ENCODE data around the gene NCBP1. TPM values are rescaled to one million over a fixed set of nuclear protein-coding genes. Genes with fewer than 3 reads are reported as not detected.
A peak's percentile ranks its signal among the peaks of the same experiment; 100 is the strongest.
"Not testable (repeated sequence)": the region's sequence is repeated elsewhere in the genome, so short reads cannot be mapped to it uniquely, and the experiment has no call there.

NCBP1 gene
- total RNA-seq, 2 donors from 2014 or later = 19.6 to 24.7 TPM

DNA sequence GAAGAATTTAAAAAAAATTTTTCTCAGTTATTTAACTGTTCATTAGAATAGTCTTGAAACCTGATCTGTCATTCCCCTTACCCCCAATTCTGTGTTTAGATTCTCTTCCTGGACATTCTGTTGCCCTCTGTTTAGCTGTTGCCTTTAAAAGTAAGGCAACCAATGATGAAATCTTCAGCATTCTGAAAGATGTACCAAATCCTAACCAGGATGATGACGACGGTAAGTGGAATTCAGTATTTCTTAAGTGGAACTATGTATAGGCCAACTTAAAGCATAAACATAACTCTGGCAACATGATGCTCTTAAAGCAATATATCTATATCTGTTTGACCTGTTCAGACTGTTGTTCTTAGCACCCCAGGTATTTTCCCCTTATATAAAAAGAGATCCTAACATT is 27.2 kb downstream of the NCBP1 start:
- DNase-seq (ENCODE audit: low spot score) = no peak
- intact Hi-C loops (cut with DNase I) = no loop called here

DNA sequence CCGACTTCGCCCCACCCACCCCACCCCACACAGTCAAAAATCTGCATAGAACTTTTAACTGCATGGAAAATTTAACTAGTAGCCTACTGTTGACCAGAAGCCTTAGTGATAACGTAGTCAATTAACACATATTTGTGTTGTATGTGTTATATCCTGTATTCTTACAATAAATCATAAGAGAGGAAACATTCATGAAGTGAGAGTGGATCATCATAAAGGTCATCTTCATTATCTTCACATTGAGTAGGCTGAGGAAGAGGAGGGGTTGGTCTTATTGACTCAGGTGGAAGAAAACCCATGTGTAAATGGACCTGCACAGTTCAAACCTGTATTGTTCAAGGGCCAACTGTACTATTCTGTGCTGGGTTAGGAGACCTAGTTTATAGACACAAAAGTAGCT is 32.1 kb downstream of the NCBP1 start:
- intact Hi-C loops (cut with DNase I) = no loop called here
- DNase-seq (ENCODE audit: low spot score) = no peak

DNA sequence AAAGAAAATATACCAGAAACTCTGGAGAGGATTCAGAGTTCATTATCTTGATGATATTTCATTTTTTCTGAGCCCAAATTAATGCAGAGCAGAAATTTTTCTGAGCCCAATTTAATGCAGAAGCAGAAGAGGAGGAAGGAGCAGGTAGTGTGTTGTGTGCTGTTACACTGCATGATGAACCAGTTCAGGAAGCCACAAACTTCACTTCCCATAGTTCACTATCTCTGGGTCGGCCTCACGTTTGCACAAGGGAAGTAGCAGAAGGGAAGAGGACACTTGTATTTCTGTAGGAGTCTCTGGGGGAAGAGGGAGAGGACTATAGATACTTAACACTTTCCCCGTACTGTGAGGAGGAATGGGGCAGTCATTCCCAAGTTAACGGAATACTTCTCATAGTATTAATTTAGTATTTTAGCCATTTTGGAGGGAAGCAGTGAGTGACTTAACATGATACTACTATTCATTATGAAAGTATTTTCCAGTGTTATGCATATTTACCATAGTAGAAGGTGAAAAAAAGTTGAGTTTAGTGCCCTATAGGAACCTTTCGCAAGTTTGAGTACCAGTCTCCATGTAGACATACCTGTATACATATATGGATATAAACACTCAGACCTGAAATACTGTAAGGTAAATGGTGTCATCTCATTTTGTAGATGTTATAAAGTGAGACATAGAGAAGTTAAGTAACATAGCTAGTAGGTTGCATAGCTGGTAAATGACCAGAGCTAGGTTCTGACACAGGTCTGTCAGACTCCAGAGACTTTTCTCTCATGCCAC is 33.5 kb downstream of the NCBP1 start:
- no peak for DNase-seq (ENCODE audit: low spot score)
- intact Hi-C loops (cut with DNase I) = no loop called here

DNA sequence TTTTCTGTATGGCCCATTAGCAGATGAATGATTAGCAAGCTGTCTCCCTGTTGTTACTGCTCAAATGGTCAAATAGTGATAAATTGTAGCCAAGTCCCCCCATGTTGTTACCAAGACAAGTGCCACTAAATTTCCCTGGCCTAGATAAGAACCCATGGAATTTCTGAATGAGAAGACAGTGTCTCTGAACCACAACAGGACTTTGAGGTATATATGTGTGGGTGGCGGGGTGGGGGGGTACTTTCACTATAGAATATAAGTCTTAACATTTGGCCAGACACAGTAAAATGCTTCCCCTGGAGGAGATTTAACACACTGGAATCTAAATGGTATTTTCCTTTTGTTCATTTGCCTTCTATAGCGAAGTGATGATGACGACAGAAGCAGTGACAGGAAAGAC is 34.9 kb downstream of the NCBP1 start:
- intact Hi-C loops (cut with DNase I) = no loop called here

DNA sequence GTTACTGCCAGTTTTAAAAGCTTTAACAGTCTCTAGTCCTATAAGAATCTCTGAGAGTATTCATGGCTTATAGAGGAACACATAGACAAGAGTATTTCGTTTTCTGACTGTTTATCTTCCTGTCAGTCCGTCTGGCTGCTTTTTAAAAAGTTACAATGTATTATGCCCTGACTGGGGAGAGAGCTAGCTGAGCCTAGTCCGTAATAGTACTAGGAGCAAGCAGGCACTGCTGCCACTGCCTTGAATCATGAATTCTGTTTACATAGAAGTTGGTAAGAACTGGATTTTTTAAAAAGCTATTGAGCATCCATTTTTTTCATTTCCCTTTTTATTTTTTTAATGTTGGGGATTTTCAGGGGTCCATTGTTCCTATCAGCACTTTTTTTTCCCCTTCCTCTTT is 37.0 kb downstream of the NCBP1 start:
- no peak for DNase-seq (ENCODE audit: low spot score)
- intact Hi-C loops (cut with DNase I) = no loop called here

More for the DNA sequence above, 34.9 kb downstream of the NCBP1 start:
- no peak for DNase-seq (ENCODE audit: low spot score)

DNA sequence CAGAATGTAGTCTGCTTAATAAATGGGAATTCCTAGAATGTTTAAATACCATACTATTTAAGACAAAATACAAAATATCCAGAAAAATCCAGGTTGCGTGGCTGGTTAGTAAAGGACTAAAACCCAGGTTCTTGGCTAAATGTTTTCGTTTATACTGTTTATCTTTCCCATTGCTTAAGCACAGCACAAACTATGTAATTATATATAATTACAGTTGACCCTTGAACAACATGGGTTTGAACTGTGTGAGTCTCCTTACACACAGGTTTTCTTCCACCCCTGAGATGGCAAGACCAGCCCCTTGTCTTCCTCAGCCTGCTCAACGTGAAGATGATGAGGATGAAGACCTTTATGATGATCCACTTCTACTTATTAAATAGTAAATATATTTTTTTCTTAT is 38.8 kb downstream of the NCBP1 start:
- intact Hi-C loops (cut with DNase I) = no loop called here
- DNase-seq (ENCODE audit: low spot score) = no peak

DNA sequence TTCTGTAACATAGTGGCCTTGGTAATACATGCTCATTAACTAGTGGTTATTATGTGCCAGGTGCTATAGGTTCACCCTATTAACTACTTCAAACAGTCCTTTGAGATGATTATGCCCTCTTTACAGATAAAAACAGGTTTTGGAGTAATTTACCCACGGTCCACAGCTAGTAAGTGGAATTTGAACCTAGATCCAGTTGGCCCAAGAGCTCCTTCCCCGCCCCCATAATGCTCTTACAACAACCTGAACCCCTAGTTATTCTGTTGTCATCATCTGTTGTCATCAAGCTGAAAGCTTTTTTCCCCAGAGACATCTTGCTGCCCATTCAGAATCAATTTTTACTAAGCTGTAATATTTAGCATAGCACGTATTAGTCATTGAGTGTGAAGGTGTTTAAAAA is 40.3 kb downstream of the NCBP1 start:
- no peak for DNase-seq (ENCODE audit: low spot score)
- intact Hi-C loops (cut with DNase I) = no loop called here

DNA sequence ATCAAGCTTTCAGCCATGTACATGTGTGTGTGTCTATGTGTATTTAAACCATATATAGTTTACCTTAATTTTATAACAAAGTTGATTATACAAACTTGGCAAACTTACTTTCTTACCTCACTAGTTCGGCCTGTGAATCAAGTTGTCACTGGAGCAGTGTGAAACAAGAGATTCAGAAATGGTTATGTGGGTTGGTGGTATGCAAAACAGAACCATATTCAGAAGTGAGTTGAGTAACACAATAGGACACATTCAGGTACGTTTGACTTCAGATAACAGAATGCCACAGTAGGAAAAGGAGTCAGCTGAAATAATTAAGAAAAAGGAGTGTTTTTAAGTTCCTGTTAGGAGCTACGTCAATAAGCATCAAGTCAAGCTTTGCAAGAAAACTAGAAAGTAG is 42.0 kb downstream of the NCBP1 start:
- intact Hi-C loops (cut with DNase I) = no loop called here
- no peak for DNase-seq (ENCODE audit: low spot score)

DNA sequence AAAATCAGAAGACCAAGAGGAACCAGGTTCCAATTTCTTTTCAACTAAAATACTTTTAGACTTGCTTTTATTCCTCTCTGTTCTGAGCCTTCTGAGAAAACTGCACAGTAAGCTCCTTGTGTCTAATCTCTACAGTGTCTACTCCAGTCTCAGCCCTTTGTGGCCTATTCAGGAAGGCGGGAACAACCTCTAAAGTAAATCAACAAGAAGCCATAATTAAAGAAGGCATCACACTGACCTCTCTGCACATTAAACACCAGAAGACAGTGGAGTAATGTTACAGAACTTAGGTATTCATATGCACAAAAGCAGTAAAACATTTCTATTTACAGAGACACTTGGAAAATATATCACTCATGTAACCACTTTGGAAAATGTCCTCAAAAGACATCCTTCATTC is 48.6 kb downstream of the NCBP1 start:
- intact Hi-C loops (cut with DNase I) = no loop called here
- DNase-seq (ENCODE audit: low spot score) = no peak

DNA sequence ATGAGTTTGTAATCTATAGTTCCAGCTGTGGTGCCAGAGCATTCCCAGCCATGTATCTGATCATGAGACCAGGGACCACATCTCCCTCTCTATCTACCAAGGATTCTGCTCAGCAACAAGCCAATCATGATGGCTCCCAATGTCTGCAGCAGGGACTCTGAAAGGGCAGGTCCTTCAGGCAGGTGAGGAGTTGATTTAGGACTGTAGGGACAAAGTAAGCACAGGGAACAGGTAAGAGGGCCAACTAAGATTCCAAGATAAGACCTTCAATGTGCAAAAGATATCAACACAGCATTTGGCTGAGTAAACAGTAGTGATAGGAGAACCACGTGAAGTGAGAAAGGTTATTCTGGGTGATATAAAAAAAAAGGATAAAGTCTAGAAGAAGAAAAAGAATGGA is 55.0 kb downstream of the NCBP1 start:
- DNase-seq (ENCODE audit: low spot score) = no peak
- intact Hi-C loops (cut with DNase I) = no loop called here

DNA sequence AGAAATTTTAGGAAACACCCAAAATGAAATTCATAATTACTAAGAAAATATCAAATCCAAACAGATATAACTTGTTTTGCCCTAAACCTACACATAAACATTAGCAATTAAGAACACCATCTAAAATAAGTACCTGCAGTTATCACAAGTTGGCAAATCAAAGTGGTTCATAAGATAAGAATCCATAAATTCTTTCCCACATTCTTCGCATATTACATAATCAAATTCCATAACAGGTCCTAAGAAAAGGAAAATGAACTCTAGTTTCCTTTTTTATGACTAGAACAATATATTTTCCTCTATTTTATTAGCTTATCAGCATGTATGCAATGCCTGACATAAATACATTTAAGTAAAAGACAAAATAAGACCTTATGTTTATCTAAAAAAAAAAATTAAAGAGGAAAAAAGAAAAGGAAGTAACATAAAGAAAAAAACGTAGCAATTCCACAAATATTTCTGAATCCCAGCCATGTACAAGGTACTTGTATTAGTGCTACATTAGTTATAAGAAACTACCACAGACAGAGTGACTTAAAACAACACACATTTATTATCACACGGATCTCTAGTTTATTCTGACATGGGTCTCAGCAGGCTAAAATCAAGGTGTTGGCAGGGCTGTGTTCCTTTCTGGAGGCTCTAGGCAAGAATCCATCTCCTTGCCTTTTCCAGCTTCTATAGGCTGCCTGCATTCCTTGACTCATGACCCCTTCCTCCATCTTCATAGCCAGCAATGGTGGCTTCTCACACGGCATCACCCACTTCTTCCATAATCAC is 56.0 kb downstream of the NCBP1 start:
- intact Hi-C loops (cut with DNase I) = no loop called here
- no peak for DNase-seq (ENCODE audit: low spot score)

DNA sequence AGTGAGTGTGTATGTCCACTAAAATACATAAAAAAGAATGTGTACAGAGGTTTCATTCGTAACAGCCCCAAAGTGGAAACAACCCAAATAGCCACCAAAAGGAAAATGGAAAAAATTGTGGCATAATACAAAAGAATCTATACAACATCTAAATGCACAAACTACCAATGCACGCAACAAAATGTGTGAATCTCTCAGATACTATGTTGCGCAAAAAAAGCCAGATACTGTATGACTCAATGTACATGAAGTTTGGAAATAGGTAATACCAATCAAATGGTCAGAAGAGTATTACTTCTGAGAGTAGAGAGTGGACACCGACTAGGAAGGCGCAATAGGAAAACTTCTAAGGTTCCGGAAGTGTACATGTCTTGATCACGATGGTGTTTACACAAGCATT is 61.1 kb downstream of the NCBP1 start:
- no peak for DNase-seq (ENCODE audit: low spot score)
- intact Hi-C loops (cut with DNase I) = no loop called here

DNA sequence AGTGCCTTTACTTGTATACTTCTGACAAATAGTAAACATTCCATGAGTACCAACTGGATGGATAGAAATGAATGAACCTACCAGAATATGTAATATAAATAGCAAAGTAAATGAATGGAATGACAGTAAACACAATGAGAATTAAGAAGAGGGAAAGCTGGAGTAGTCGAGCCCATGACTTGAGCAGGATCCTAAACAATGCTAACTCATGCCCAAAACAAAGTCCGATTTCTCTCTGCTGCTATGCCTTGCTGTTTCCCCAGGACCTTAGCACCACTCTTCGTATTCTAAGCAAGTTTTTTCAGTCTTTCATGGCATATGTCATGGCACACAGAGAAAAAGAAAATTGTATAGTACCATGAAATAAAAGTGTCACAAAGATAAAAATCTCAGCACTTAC is 61.8 kb downstream of the NCBP1 start:
- DNase-seq (ENCODE audit: low spot score) = no peak
- intact Hi-C loops (cut with DNase I) = no loop called here

DNA sequence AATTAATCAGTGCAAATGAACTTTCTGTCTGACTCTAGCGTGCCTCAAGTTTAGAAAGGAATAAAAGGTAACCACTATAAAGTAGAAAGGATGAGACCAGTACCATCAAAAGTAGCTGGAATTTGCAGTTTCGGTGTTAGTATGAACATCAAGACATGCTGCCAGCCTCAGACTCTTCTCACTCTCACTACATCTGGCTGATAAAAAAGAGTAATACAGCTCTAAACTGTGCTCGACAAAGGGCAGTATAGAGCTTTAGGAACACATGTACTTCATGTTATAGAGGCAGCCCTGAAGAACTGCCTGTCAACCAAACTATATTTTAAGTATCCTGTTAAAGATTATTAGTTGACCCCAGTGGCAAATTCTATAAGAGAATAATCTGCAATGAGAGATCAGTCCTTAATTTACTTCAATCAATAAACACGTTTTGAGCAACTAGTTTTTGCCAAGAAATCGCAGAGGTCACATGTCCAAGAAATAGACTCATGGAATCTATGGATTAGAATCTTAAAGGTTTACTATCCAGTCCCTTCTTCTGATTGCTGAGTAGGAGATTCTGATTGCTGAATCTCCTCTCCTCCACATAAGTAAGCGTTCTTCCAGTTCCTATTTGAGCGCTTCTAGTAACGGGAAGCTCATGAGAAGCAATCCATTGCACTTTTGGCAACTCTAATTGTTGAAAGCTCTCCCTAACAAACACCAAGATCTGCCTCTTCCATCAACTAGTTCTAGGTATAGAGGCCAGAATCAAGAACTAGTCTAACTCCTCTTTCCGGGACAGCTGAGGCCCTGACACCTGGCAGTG is 62.6 kb downstream of the NCBP1 start:
- no peak for DNase-seq (ENCODE audit: low spot score)
- intact Hi-C loops (cut with DNase I) = no loop called here

DNA sequence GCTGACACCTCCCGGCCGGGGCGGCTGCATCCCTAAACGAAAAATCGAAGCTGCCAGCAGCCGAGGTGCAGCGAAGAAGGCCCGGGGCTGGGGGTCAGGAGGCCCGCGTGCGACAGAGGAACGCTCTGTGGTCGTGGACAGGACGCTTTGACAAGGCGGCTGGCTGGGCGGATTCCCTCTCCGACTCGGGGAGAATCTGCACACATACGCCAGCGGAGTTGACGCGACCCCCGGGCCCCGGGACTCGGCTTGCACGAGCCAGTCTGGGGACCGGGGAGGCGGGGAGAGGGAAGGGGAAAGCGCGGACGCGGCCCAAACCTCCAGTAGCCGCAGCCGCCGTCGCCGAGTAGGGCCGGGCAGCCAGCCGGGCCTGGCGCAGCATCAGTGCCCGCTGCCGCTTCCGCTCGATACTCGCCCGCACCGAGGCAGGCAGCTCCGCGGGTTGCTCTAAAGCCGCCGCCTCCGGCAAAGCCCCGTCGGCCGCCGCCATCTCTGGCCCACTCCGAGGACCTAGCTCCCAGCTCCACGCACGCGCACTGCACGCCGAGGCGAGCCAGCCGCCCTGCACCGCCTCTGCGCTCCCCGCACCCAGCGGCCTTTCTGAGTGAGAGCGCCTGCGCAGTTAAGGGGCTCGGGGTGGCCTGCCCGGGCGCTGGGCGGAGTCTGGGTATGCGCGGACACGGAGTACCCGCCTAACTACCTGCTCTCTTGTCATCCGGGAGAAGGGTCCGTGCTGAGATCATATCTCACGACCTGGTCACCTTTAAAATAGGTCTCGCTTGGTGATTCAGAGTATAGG is 63.4 kb downstream of the NCBP1 start, which contains the start of gene XPA:
Gene XPA, minus strand, starts transcription at position 538 of the 799 bp plus-strand sequence. Its CDS starts 48 bp downstream, at position 490.
- peak; percentile 99 for DNase-seq (ENCODE audit: low spot score)
- intact Hi-C loops (cut with DNase I) = no loop called here

DNA sequence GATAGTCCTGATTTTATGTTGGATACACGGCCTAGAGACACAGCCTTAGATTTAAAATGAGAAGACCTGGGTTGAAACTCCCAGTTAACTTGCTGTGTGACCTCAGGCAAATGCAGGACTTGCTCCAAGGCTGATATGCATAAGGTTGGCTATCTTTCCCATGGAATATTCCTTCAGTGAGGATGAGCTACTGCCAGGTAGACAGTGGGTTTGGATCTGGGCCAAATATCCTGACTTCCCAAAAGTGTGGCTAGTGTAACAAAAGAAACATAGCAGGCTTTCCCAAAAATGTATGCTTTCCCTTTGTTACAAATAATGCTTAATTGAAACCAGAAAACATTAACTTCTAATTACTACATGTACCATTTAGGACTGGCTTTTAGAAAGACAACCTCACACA is 64.2 kb downstream of the NCBP1 start:
- no peak for DNase-seq (ENCODE audit: low spot score)
- intact Hi-C loops (cut with DNase I) = no loop called here

DNA sequence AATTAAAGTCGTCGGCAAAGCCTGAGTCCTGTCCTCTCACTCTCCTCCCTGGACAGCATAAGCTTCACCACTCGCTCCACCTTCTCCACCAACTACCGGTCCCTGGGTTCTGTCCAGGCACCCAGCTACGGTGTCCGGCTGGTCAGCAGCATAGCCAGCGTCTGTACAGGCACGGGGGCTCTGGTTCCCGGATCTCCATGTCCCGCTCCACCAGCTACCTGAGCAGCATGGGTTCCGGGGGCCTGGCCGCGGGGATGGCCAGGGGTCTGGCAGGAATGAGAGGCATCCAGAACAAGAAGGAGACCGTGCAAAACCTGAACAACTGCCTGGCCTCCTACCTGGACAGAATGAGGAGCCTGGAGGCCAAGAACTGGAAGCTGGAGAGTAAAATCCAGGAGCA is 65.2 kb downstream of the NCBP1 start:
- peak; percentile 81 for DNase-seq (ENCODE audit: low spot score)
- intact Hi-C loops (cut with DNase I) = no loop called here

DNA sequence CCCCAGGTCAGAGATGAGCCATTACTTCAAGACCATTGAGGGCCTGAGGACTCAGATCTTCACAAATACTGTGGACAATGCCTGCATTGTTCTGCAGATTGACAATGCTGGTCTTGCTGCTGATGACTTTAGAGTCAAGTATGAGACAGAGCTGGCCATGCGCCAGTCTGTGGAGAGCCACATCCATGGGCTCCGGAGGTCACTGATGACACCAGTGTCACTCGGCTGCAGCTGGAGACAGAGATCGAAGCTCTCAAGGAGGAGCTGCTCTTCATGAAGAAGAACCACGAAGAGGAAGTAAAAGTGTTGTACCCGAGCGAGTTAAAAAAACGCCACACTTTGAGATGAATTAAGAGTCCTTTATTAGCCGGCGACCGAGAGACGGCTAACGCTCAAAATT is 65.7 kb downstream of the NCBP1 start:
- DNase-seq (ENCODE audit: low spot score); intact Hi-C loops (cut with DNase I): not testable (repeated sequence)

DNA sequence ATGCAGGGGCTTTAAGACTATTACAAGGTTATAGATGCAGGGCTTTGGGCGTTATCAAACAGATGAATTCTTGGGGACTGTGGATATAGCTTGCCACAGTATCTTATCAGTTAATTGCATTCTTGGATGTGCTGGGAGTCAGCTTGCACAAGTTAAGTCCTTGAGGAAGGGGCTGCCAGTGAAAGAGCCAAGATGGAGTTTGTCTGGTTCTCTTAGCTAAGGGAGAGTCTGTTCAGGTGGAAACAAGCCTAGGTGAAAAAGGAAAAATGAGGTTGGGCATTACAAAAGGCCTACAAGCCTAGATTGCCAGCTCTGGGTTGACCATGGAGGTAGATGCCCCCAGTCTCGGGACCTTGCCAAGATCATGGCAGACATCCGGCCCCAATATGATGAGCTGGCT is 66.2 kb downstream of the NCBP1 start:
- intact Hi-C loops (cut with DNase I); DNase-seq (ENCODE audit: low spot score): not testable (repeated sequence)

All from posterior vena cava (tissue), 2 donors.